ENCODE data around the gene SLC34A1. TPM values are rescaled to one million over a fixed set of nuclear protein-coding genes. Genes with fewer than 3 reads are reported as not detected.

SLC34A1 gene
- total RNA-seq, 1 donor from 2014 or later = not detected

- Mint-ChIP-seq H3K4me1 (ENCODE audit: low read depth, unreplicated experiment) (peaks cover 12% of the 10 kb centered on the region), H3K27ac (ENCODE audit: unreplicated experiment) (peak overlapping the region; percentile 38), H3K9me3 (ENCODE audit: unreplicated experiment) (peaks cover 4% of the 10 kb centered on the region), H3K27me3 (ENCODE audit: unreplicated experiment) (peaks cover 9% of the 10 kb centered on the region), H3K36me3 (ENCODE audit: unreplicated experiment) (no peaks in the 10 kb centered on the region), H3K4me3 (ENCODE audit: unreplicated experiment) (no peak overlapping the region)
- DNase-seq = no peak
- TF ChIP-seq CTCF (IDR thresholded peaks at IDR 0.05; ENCODE audit: partially characterized antibody, unreplicated experiment) = no peak
Measured at GRCh38 chr5:177364159-177364962, 19.9 kb upstream of the SLC34A1 start.

- H3K4me1 Mint-ChIP-seq (ENCODE audit: low read depth, unreplicated experiment) = peaks cover 16% of the 10 kb centered on the region
- DNase-seq = peak; percentile 62
- H3K27me3 Mint-ChIP-seq (ENCODE audit: unreplicated experiment) = peaks cover 9% of the 10 kb centered on the region
- peaks cover 4% of the 10 kb centered on the region for H3K9me3 Mint-ChIP-seq (ENCODE audit: unreplicated experiment)
- H3K27ac Mint-ChIP-seq (ENCODE audit: unreplicated experiment) = peak overlapping the region; percentile 90
- no peaks in the 10 kb centered on the region for H3K36me3 Mint-ChIP-seq (ENCODE audit: unreplicated experiment)
- peak overlapping the region; percentile 87 for H3K4me3 Mint-ChIP-seq (ENCODE audit: unreplicated experiment)
- no peak for TF ChIP-seq CTCF (IDR thresholded peaks at IDR 0.05; ENCODE audit: partially characterized antibody, unreplicated experiment)
Measured at GRCh38 chr5:177365845-177366527, 18.2 kb upstream of the SLC34A1 start.

- H3K27ac Mint-ChIP-seq (ENCODE audit: unreplicated experiment) = peak overlapping the region; percentile 90
- no peak for TF ChIP-seq CTCF (IDR thresholded peaks at IDR 0.05; ENCODE audit: partially characterized antibody, unreplicated experiment)
- H3K4me3 Mint-ChIP-seq (ENCODE audit: unreplicated experiment) = peak overlapping the region; percentile 87
- peaks cover 9% of the 10 kb centered on the region for H3K27me3 Mint-ChIP-seq (ENCODE audit: unreplicated experiment)
- peaks cover 4% of the 10 kb centered on the region for H3K9me3 Mint-ChIP-seq (ENCODE audit: unreplicated experiment)
- H3K4me1 Mint-ChIP-seq (ENCODE audit: low read depth, unreplicated experiment) = peaks cover 16% of the 10 kb centered on the region
- peak; percentile 87 for DNase-seq
- H3K36me3 Mint-ChIP-seq (ENCODE audit: unreplicated experiment) = no peaks in the 10 kb centered on the region
Measured at GRCh38 chr5:177366528-177367322, 17.5 kb upstream of the SLC34A1 start.

GRCh38 chr5:177367323-177367848 lies 16.8 kb upstream of the SLC34A1 start:
- Mint-ChIP-seq H3K9me3 (ENCODE audit: unreplicated experiment) (peaks cover 4% of the 10 kb centered on the region), H3K27ac (ENCODE audit: unreplicated experiment) (no peak overlapping the region), H3K4me1 (ENCODE audit: low read depth, unreplicated experiment) (peaks cover 16% of the 10 kb centered on the region), H3K27me3 (ENCODE audit: unreplicated experiment) (peaks cover 9% of the 10 kb centered on the region), H3K4me3 (ENCODE audit: unreplicated experiment) (no peak overlapping the region), H3K36me3 (ENCODE audit: unreplicated experiment) (no peaks in the 10 kb centered on the region)
- TF ChIP-seq CTCF (IDR thresholded peaks at IDR 0.05; ENCODE audit: partially characterized antibody, unreplicated experiment) = no peak
- DNase-seq = no peak
